HL-60 (cell line): ENCODE data around the gene COL21A1.

Experiments used
- DNase-seq, 2 experiments: peaks; one replicate each; pipeline ENCODE4 v3.0.0-alpha.2; 2010 to 2020; ENCODE audit warnings: low read depth in 1 of 2, low spot score in 1 of 2
- H3K27ac ChIP-seq: fragments of 250-450 bp; sonication (Bioruptor Pico); replicated peaks from 2 replicates; pipeline ENCODE4 v1.5.1; 2020; ENCODE audit warnings: mild to moderate bottlenecking, moderate library complexity
- H3K27me3 ChIP-seq: fragments of 250-450 bp; sonication (Bioruptor Pico); 2 replicates; pipeline ENCODE4 v1.5.1; 2021; ENCODE audit warnings: mild to moderate bottlenecking, moderate library complexity; ENCODE audit not compliant: insufficient read depth, poor library complexity, severe bottlenecking
- H3K4me3 ChIP-seq: replicated peaks from 2 replicates; pipeline ENCODE4 v1.5.1; 2011; ENCODE audit warnings: mild to moderate bottlenecking, control low read depth, low read length; ENCODE audit not compliant: insufficient read depth
- GABPA ChIP-seq: IDR thresholded peaks from 2 replicates; pipeline ENCODE4 v1.6.1; 2012; ENCODE audit warnings: low read depth
- POLR2AphosphoS5 ChIP-seq: IDR thresholded peaks from 2 replicates; pipeline ENCODE4 v1.6.1; 2012; ENCODE audit warnings: low read depth
- SPI1 ChIP-seq: IDR thresholded peaks from 2 replicates; pipeline ENCODE4 v1.6.1; 2012; ENCODE audit warnings: low read depth, mild to moderate bottlenecking, borderline replicate concordance
- TF ChIP-seq, protein P1 (sequence below): IDR thresholded peaks from 2 replicates; pipeline ENCODE4 v1.6.1; 2012; ENCODE audit warnings: low read depth; ENCODE audit not compliant: insufficient replicate concordance
- TF ChIP-seq, protein P2 (sequence below): IDR thresholded peaks from one replicate; pipeline ENCODE4 v1.5.1; 2011; ENCODE audit warnings: low read length, control low read depth, inconsistent platforms; ENCODE audit not compliant: insufficient read depth

COL21A1 gene

DNA sequence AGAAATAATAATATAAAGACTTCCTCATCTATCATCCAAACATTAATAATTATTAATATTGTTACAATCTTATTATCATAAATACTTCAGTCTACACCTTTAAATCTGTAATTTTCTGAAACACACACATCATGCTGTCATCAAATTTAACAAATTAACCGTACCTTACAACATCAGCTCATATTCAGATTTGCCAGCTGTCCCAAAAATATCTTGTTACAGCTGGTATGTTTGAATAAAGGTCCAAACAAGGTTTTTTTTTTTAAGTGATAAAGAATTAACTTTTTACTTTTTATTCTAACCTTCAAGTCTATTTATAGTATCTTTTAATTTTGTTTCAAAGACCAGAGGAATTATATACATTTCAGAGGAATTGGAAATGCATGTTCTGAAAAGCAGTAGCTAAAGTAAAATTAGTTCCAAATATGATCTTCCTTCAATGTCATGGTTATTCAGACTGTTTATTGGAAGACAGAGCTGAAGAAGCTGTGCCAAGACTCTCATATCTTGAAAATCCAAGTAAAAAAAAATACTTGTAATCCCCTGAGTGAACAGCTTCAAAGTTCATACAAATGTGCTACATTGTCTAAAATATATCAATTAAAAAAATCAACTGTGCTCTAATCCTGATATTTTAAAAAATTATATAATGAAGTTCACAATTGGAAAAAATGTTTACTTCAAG, 210.3 kb downstream of the COL21A1 start:
- Histone ChIP-seq H3K4me3 (no peak overlapping the region), H3K27me3 (peaks cover 3% of the 10 kb centered on the region), H3K27ac (no peak overlapping the region)
- no peak for TF ChIP-seq GABPA
- TF ChIP-seq, protein P1, sequence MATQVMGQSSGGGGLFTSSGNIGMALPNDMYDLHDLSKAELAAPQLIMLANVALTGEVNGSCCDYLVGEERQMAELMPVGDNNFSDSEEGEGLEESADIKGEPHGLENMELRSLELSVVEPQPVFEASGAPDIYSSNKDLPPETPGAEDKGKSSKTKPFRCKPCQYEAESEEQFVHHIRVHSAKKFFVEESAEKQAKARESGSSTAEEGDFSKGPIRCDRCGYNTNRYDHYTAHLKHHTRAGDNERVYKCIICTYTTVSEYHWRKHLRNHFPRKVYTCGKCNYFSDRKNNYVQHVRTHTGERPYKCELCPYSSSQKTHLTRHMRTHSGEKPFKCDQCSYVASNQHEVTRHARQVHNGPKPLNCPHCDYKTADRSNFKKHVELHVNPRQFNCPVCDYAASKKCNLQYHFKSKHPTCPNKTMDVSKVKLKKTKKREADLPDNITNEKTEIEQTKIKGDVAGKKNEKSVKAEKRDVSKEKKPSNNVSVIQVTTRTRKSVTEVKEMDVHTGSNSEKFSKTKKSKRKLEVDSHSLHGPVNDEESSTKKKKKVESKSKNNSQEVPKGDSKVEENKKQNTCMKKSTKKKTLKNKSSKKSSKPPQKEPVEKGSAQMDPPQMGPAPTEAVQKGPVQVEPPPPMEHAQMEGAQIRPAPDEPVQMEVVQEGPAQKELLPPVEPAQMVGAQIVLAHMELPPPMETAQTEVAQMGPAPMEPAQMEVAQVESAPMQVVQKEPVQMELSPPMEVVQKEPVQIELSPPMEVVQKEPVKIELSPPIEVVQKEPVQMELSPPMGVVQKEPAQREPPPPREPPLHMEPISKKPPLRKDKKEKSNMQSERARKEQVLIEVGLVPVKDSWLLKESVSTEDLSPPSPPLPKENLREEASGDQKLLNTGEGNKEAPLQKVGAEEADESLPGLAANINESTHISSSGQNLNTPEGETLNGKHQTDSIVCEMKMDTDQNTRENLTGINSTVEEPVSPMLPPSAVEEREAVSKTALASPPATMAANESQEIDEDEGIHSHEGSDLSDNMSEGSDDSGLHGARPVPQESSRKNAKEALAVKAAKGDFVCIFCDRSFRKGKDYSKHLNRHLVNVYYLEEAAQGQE: no peak
- TF ChIP-seq POLR2AphosphoS5: no peak
- no peak for TF ChIP-seq SPI1
- TF ChIP-seq, protein P2, sequence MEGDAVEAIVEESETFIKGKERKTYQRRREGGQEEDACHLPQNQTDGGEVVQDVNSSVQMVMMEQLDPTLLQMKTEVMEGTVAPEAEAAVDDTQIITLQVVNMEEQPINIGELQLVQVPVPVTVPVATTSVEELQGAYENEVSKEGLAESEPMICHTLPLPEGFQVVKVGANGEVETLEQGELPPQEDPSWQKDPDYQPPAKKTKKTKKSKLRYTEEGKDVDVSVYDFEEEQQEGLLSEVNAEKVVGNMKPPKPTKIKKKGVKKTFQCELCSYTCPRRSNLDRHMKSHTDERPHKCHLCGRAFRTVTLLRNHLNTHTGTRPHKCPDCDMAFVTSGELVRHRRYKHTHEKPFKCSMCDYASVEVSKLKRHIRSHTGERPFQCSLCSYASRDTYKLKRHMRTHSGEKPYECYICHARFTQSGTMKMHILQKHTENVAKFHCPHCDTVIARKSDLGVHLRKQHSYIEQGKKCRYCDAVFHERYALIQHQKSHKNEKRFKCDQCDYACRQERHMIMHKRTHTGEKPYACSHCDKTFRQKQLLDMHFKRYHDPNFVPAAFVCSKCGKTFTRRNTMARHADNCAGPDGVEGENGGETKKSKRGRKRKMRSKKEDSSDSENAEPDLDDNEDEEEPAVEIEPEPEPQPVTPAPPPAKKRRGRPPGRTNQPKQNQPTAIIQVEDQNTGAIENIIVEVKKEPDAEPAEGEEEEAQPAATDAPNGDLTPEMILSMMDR: no peak
- no peak for DNase-seq

DNA sequence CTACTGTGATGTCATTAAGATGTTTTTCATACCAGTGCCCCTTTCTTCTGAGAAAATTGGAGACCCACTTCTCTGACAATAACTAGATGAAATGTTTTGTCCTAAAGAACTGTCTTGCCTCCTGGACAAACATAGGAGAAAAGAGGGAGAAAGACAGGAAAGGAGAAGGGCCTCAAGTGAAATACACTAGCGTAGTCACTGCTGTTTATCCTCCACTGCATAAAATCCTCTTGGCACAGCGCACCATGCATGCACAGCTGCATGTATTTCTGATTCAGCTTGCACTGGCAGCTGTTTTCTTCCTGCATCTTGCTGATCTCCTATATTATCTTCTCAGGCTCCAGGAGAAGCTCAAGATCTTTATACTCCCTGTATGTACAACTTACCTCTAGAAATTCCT, 214.0 kb downstream of the COL21A1 start:
- no peak overlapping the region for H3K27ac ChIP-seq
- DNase-seq: no peak
- TF ChIP-seq, protein P2: no peak
- no peak for TF ChIP-seq GABPA
- TF ChIP-seq, protein P1: no peak
- TF ChIP-seq POLR2AphosphoS5: no peak
- no peak for TF ChIP-seq SPI1
- H3K27me3 ChIP-seq: peaks cover 3% of the 10 kb centered on the region
- H3K4me3 ChIP-seq: no peak overlapping the region

DNA sequence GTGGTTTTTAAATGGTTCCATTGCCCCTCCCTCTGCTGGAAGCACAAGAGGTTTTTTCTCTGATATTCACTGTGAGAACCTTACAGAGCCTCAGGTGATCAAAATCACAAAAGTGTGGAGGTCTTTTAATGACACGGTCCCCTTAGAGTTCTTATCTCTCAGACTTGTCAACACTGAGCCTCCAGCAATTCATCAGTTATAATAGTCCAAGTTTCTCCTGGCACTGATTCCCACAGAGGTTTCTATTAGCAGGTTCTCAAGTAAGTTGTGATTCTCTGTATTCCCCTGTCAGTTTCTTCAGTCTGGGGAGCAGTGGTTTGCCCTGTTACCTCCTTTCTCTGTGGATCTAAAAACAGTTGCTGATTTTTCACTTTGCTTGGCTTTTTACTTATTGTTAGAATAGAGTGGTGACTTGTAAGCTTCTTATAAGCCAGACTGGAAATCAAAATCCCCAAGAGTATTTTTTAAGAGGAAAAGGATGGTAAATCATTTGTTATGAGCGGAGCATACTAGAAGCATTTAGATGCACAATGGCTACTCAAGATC, 214.6 kb downstream of the COL21A1 start:
- Histone ChIP-seq H3K27me3 (peaks cover 3% of the 10 kb centered on the region), H3K4me3 (no peak overlapping the region), H3K27ac (no peak overlapping the region)
- TF ChIP-seq SPI1: no peak
- TF ChIP-seq, protein P2: no peak
- TF ChIP-seq GABPA: no peak
- TF ChIP-seq, protein P1: no peak
- no peak for TF ChIP-seq POLR2AphosphoS5
- DNase-seq: no peak
